ENCODE measurements around the gene TPD52L3.

Gene TPD52L3

GRCh38 chr9:6334305-6334704 is 6.1 kb downstream of the TPD52L3 start:
- DNase-seq (ENCODE audit: low read depth), result no peak
- no peak overlapping the region for H3K4me3 ChIP-seq (ENCODE audit: low read length)
- TF ChIP-seq CTCF (conservative IDR thresholded peaks at IDR 0.05; ENCODE audit: low read depth, low read length), result no peak

GRCh38 chr9:6348766-6349165 is 20.6 kb downstream of the TPD52L3 start:
- DNase-seq (ENCODE audit: low read depth), result no peak
- no peak overlapping the region for H3K4me3 ChIP-seq (ENCODE audit: low read length)
- no peak for TF ChIP-seq CTCF (conservative IDR thresholded peaks at IDR 0.05; ENCODE audit: low read depth, low read length)

- no peak for TF ChIP-seq CTCF (conservative IDR thresholded peaks at IDR 0.05; ENCODE audit: low read depth, low read length)
- H3K4me3 ChIP-seq (ENCODE audit: low read length), result no peak overlapping the region
- DNase-seq (ENCODE audit: low read depth), result no peak
Observed at GRCh38 chr9:6351737-6352136, 23.6 kb downstream of the TPD52L3 start.

- H3K4me3 ChIP-seq (ENCODE audit: low read length), result no peak overlapping the region
- peak; percentile 46 for DNase-seq (ENCODE audit: low read depth)
- TF ChIP-seq CTCF (conservative IDR thresholded peaks at IDR 0.05; ENCODE audit: low read depth, low read length), result peak; percentile 81
Observed at GRCh38 chr9:6354072-6354686, 26.0 kb downstream of the TPD52L3 start.

- TF ChIP-seq CTCF (conservative IDR thresholded peaks at IDR 0.05; ENCODE audit: low read depth, low read length), result no peak
- peak; percentile 46 for DNase-seq (ENCODE audit: low read depth)
Observed at GRCh38 chr9:6355728-6356127, 27.6 kb downstream of the TPD52L3 start.

GRCh38 chr9:6356441-6356840 is 28.3 kb downstream of the TPD52L3 start:
- TF ChIP-seq CTCF (conservative IDR thresholded peaks at IDR 0.05; ENCODE audit: low read depth, low read length), result no peak
- no peak overlapping the region for H3K4me3 ChIP-seq (ENCODE audit: low read length)

More at GRCh38 chr9:6355728-6356127, 27.6 kb downstream of the TPD52L3 start:
- H3K4me3 ChIP-seq (ENCODE audit: low read length), result no peak overlapping the region

GRCh38 chr9:6356904-6357303 is 28.7 kb downstream of the TPD52L3 start:
- TF ChIP-seq CTCF (conservative IDR thresholded peaks at IDR 0.05; ENCODE audit: low read depth, low read length), result no peak
- no peak for DNase-seq (ENCODE audit: low read depth)

More at GRCh38 chr9:6356441-6356840, 28.3 kb downstream of the TPD52L3 start:
- no peak for DNase-seq (ENCODE audit: low read depth)

More at GRCh38 chr9:6356904-6357303, 28.7 kb downstream of the TPD52L3 start:
- H3K4me3 ChIP-seq (ENCODE audit: low read length), result no peak overlapping the region

Data from retinal pigment epithelial cell (primary cell).